ENCODE results near the gene MRPL39.

- TF ChIP-seq CTCF (conservative IDR thresholded peaks at IDR 0.05; ENCODE audit: low read length) (no peak), EZH2phosphoT487 (IDR thresholded peaks at IDR 0.05; ENCODE audit: borderline replicate concordance, low read depth, low read length) (no peak)
Measured at GRCh38 chr21:25557180-25557579, 50.1 kb downstream of the MRPL39 start.

Data from OCI-LY7 (cell line).